ENCODE data around the gene SPNS2. TPM values are rescaled to one million over a fixed set of nuclear protein-coding genes. Genes with fewer than 3 reads are reported as not detected.
A peak's percentile ranks its signal among the peaks of the same experiment; 100 is the strongest.

Gene SPNS2, protein sequence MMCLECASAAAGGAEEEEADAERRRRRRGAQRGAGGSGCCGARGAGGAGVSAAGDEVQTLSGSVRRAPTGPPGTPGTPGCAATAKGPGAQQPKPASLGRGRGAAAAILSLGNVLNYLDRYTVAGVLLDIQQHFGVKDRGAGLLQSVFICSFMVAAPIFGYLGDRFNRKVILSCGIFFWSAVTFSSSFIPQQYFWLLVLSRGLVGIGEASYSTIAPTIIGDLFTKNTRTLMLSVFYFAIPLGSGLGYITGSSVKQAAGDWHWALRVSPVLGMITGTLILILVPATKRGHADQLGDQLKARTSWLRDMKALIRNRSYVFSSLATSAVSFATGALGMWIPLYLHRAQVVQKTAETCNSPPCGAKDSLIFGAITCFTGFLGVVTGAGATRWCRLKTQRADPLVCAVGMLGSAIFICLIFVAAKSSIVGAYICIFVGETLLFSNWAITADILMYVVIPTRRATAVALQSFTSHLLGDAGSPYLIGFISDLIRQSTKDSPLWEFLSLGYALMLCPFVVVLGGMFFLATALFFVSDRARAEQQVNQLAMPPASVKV
- total RNA-seq (1 to 10 TPM; 6.7 to 8.0 TPM), polyA plus RNA-seq (ENCODE audit: insufficient read depth, low read depth, low replicate concordance) (11.5 TPM)
- long read RNA-seq, donor 1, partial matches to known transcripts: 12 of 12 reads
- long read RNA-seq, donor 1, other reads (novel, unspliced or antisense): 0 of 12 reads
- long read RNA-seq, donor 2: 0 reads

DNA sequence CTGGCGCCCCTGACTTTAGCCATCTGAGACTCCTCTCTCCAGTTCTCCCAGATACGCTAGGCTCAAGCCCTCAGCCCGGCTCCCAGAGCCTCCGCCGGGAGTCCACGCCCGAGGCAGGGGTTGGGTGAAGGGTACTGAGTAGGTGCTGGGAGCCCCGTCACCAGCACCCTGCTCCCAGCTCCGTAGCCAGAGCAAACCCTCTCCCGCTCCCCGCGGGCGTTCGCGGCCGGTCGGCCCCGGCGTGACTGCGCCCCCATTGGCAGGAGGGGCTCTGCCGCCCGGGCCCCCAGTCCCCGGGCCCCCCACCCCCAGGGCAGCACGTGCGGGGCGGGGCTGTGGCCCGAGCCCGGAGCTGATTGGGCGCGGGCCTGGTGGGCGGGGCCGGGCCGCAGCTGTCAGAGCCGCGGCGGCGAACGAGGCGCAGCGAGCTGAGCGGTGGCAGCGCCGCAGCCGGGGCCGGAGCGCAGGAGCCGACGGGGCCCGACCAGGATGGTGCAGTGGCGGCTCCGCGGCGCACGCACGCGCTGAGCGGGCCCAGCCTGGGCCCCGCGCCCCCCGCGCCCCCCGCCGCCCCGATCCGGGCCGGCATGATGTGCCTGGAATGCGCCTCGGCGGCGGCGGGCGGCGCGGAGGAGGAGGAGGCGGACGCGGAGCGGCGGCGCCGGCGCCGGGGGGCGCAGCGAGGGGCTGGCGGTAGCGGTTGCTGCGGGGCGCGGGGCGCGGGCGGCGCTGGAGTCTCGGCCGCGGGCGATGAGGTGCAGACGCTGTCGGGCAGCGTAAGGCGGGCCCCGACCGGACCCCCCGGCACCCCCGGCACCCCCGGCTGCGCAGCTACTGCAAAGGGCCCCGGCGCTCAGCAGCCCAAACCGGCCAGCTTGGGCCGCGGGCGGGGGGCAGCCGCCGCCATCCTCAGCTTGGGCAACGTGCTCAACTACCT lies at the start of gene SPNS2:
TSS of gene SPNS2 (plus strand) at position 421 of the 937 bp plus-strand sequence. CDS start at position 588, 167 bp downstream.
- H3K27me3 ChIP-seq: no peaks in the 10 kb centered on the region
- H3K9me3 ChIP-seq: no peaks in the 10 kb centered on the region
- H3K27ac ChIP-seq: no peak within 1 kb of the TSS
- DNase-seq: peak; percentile 78
- peaks cover 7% of the 10 kb centered on the region for H3K4me1 ChIP-seq
- intact Hi-C loops (cut with DNase I; ENCODE audit: low total_unique reads): no loop called here
- no peaks in the 10 kb centered on the region for H3K36me3 ChIP-seq (ENCODE audit: low read depth, missing control alignments)
- TF ChIP-seq POLR2A (IDR thresholded peaks at IDR 0.05): no peak
- TF ChIP-seq, protein P1, sequence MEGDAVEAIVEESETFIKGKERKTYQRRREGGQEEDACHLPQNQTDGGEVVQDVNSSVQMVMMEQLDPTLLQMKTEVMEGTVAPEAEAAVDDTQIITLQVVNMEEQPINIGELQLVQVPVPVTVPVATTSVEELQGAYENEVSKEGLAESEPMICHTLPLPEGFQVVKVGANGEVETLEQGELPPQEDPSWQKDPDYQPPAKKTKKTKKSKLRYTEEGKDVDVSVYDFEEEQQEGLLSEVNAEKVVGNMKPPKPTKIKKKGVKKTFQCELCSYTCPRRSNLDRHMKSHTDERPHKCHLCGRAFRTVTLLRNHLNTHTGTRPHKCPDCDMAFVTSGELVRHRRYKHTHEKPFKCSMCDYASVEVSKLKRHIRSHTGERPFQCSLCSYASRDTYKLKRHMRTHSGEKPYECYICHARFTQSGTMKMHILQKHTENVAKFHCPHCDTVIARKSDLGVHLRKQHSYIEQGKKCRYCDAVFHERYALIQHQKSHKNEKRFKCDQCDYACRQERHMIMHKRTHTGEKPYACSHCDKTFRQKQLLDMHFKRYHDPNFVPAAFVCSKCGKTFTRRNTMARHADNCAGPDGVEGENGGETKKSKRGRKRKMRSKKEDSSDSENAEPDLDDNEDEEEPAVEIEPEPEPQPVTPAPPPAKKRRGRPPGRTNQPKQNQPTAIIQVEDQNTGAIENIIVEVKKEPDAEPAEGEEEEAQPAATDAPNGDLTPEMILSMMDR (IDR thresholded peaks at IDR 0.05): no peak
- 2% methylated on average over 9 of the region's 117 CpGs; no CpG with 5 or more reads in 1 of the 2 donors for WGBS, 2 donors
- H3K4me3 ChIP-seq: peak within 1 kb of the TSS; percentile 40 to 47

DNA sequence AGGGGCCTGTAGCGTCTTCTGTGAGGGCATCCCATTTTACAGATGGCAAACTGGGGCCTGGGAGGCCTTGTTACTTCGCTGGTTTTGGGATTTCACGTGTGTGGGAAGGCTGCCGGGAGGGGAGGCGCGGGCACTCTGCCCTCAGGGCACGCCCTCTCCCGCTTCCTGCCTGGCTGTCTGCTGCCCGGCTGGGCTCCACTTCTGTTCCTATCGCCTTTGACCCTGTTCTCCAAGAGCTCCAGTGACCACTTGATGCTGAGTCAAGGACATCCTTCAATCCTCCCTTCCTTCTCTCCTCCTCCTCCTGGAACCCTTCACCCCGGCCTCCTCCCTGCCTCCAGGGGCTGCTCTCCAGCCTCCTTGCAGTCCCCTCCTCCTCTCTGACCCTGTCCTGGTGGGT lies 48.9 kb upstream of the SPNS2 start:
- Histone ChIP-seq H3K27ac (no peak overlapping the region), H3K27me3 (no peaks in the 10 kb centered on the region), H3K4me3 (no peak overlapping the region), H3K4me1 (peaks cover 13% of the 10 kb centered on the region), H3K9me3 (no peaks in the 10 kb centered on the region), H3K36me3 (ENCODE audit: low read depth, missing control alignments) (no peaks in the 10 kb centered on the region)
- WGBS, 2 donors: 43 to 53% methylated on average over 11 of the region's 11 CpGs
- DNase-seq: peak; percentile 55
- intact Hi-C loops (cut with DNase I; ENCODE audit: low total_unique reads): no loop called here
- TF ChIP-seq, protein P1 (IDR thresholded peaks at IDR 0.05): no peak
- no peak for TF ChIP-seq POLR2A (IDR thresholded peaks at IDR 0.05)

DNA sequence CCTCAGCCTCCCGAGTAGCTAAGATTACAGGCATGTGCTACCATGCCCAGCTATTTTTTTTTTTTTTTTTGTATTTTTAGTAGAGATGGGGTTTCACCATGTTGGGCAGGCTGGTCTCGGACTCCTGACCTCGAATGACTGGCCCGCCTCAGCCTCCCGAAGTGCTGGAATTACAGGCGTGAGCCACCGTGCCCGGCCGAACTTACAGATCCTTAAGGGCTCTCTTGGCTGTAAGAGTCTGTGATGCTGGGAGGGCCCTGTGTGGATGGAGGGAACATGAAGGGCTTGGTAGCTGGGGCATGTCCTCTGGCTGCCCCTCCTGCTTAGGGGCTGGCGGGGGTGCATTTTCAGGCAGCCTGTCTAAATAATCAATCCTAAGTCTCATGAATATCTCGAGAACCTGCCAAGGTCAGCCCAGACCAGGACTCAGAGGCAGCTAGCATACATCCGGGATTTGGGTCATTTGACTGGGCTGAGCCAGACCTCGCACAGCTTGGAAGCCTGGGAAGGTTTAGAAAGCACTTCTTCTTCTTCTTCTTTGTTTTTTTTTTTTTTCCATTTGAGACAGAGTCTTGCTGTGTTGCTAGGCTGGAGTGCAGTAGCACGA lies 47.9 kb upstream of the SPNS2 start:
- Histone ChIP-seq H3K4me3 (no peak overlapping the region), H3K4me1 (peaks cover 8% of the 10 kb centered on the region), H3K27ac (no peak overlapping the region), H3K36me3 (ENCODE audit: low read depth, missing control alignments) (no peaks in the 10 kb centered on the region), H3K9me3 (no peaks in the 10 kb centered on the region), H3K27me3 (no peaks in the 10 kb centered on the region)
- peak; percentile 34 for DNase-seq
- TF ChIP-seq, protein P1 (IDR thresholded peaks at IDR 0.05): no peak
- TF ChIP-seq POLR2A (IDR thresholded peaks at IDR 0.05): no peak
- intact Hi-C loops (cut with DNase I; ENCODE audit: low total_unique reads): no loop called here
- WGBS, 2 donors: 66 to 69% methylated on average over 14 of the region's 14 CpGs

DNA sequence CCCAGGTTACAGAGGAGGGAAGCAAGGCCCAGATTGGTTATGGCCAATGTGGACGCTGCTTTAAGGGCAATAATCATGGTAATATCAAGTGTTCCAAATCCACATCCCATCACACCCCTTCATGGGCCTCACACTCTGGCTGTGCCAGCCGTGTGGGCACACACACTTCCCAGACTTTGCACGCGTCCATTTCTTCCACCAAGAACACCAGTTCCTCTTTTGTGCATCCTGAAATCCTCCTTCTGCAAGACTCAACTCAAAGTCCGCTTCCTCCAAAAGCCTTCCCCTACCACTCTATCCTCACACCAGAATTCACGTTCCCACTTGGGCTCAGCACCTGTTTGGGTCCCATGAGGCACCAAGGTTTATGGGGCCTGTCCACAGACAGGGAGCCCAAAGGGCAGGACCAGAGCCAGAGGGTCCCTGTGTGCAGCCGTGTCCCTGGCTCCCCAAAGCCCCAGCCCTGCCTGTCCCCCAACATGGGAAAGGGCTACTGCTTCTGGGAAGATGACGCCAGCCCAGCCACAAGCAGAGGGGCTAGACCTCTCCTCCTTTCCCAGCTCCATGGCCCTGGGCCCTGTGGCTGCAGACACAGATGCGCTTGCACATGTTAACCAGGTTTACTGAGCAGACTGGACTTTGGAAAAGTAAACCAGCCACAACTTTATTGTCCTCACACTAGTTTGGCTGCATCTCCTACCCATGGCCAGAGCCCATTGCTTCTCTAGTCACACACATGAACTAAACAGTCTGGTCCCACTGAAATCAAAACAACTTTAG lies 44.7 kb upstream of the SPNS2 start:
- no peak overlapping the region for H3K4me3 ChIP-seq
- H3K27ac ChIP-seq: no peak overlapping the region
- intact Hi-C loops (cut with DNase I; ENCODE audit: low total_unique reads): no loop called here
- TF ChIP-seq POLR2A (IDR thresholded peaks at IDR 0.05): no peak
- TF ChIP-seq, protein P1 (IDR thresholded peaks at IDR 0.05): no peak
- no peak for DNase-seq
- no peaks in the 10 kb centered on the region for H3K27me3 ChIP-seq
- no peaks in the 10 kb centered on the region for H3K9me3 ChIP-seq
- WGBS, 2 donors: 92% methylated on average over 9 of the region's 9 CpGs
- H3K36me3 ChIP-seq (ENCODE audit: low read depth, missing control alignments): no peaks in the 10 kb centered on the region
- H3K4me1 ChIP-seq: peaks cover 8% of the 10 kb centered on the region
